ENCODE results near the gene BAD. TPM values are rescaled to one million over a fixed set of nuclear protein-coding genes. Genes with fewer than 3 reads are reported as not detected.
A peak's percentile ranks its signal among the peaks of the same experiment; 100 is the strongest.

The BAD gene
- polyA plus RNA-seq, 10 donors: 18.3 to 40.5 (median 27.2) TPM

DNA sequence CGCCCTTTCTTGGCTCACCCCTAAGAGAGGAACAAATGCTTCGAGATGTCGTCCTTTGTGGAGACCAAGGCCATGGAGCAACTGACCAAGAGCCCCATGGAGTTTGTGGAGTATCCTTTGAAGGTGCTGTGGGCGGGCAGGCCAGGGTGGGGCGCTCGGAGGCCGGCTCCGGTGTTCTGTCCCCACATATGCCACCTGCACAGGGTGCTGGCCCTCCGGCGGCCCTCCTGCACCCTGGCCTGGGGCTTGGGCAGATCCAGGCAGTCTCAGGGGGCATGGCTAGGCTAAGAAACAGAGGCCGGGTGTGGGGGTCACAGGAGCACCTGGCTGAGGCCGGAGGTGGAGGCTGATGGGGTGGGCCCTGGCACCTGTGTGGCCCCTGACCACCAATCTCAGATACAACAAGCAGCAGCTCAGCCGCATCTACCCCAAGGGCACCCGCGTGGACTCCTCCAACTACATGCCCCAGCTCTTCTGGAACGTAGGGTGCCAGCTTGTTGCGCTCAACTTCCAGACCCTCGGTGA lies 22.8 kb downstream of the BAD start:
- DNase-seq: no peak

- no peak for DNase-seq
Measured at GRCh38 chr11:64260147-64260708, 24.2 kb downstream of the BAD start.

- DNase-seq: no peak
Measured at GRCh38 chr11:64259533-64260067, 24.9 kb downstream of the BAD start.

DNA sequence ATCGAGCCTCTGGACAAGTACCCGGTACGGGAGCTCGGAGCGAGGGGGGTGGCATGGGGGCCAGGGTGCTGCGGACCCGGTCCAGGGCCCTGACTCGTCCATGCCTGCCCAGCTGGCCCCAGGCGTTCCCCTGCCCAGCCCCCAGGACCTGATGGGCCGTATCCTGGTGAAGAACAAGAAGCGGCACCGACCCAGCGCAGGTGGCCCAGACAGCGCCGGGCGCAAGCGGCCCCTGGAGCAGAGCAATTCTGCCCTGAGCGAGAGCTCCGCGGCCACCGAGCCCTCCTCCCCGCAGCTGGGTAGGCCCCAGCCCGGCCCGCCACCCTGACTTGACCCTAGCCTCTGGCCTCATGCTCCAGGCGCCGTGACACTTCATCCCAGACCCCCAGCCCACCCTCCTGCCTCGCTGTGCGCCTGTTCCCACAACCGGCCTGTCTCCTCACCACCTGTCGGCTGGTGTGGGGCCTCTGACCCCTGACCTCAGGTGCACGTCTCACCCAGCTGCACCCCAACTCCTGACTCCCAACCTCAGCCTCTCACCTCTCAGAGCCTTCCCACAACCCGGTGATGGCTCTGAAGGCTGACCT lies 25.4 kb downstream of the BAD start:
- no peak for DNase-seq

GRCh38 chr11:64258356-64258755 lies 26.1 kb downstream of the BAD start:
- DNase-seq: no peak

- no peak for DNase-seq
Measured at GRCh38 chr11:64256300-64256699, 28.2 kb downstream of the BAD start.

GRCh38 chr11:64255135-64256128 lies 29.0 kb downstream of the BAD start:
- DNase-seq: no peak

GRCh38 chr11:64254326-64254725 lies 30.1 kb downstream of the BAD start:
- no peak for DNase-seq

GRCh38 chr11:64253481-64253880 lies 31.0 kb downstream of the BAD start:
- DNase-seq: no peak

DNA sequence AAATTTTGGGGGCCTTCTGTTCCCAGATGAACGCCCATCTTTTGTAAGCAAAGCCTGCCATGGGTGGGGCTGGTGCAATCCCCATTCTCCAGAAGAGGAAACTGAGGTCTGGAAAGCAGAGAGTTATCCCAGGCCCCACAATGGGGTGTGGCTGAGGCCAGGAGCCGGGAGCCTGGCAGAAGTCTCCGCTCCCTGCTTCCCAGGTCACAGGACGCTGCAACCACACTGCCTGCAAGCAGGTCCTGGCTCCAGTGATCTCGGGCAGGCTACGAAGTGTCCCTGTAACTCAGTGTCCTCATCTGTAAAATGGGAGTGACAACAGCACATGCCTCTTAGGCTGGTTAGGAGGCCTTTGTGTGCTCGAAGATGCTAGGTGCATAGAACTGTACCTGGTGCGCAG lies 31.4 kb downstream of the BAD start:
- no peak for DNase-seq

- DNase-seq: no peak
Measured at GRCh38 chr11:64252003-64252872, 32.2 kb downstream of the BAD start.

- DNase-seq: no peak
Measured at GRCh38 chr11:64251753-64252002, 32.8 kb downstream of the BAD start.

GRCh38 chr11:64251016-64251752 lies 33.3 kb downstream of the BAD start, which contains the start of gene PLCB3:
PLCB3 (plus strand) TSS chr11:64251530; CDS start chr11:64251650, 120 bp downstream.
- DNase-seq: peak in 1 of 3 donors; percentile 65

DNA sequence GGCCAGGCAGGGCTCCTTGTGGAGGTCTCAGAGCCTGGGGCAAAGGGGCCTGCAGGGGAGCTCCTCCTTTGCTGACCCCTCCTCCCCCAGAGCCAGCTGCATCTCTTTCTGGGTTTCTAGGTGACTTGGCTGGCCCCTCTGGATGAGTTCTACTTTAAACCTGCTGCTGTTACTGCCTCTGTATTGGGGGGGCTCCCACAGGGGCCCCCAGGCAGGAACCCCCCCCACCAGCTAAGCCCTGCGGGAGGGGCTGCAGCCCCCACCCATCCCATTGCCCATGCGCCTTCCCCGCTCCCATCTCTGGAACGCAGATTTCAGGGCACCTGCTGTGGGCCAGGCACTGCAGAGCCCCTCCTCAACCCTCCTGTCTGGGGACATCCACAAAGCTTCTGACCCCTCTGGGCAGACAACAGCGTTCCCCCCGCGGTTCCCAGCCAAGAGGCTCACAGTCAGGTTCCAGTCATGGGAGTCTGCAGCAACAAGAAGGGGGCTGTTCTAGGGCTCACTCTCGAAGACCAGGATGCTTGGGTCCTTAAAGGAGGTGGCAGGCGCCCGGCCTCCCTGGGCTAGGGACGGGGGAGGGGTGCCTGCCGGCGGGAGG lies 34.0 kb downstream of the BAD start:
- DNase-seq: no peak

DNA sequence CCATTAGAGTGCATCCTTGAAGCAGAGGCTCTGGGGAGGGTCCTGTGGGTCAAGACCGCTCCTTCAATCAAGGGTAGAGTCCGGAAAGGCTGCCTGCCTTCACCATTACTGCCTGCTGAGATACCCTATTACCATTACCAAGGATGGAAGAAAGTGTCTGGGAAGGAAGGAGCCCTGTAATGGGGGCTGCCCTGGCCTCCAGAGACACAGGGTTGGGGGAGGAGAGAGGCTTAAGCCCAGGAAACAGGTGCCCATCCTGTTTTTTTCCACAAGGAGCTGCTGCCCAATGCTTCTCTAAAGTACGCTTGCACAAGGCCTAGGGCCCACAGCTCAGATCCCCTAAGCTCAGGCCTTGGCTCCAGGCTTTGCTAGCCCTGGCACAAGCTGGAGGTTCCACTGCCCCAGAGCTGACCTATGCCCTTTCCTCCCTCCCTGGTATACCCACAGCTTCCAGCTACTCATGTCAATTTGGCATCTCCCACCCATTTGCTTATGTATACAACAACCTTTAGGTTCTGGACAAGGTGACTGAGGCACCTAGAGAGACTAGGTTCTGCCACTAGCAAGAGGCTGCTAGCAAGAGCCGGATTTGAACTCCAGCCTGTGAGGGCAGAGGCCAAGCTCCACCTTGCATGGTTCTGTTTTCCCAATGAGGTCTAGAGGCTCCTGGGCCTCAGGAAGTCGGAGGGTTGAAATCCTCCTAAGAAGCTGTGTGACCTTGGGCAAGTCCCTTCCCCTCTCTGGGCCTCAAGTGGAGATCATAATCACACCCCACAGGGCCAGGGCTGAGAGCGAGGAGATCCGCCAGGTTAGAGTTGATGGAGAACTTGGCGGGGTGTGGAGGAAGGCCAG lies 34.7 kb downstream of the BAD start:
- DNase-seq: no peak

GRCh38 chr11:64249038-64249437 lies 35.4 kb downstream of the BAD start:
- DNase-seq: no peak

DNA sequence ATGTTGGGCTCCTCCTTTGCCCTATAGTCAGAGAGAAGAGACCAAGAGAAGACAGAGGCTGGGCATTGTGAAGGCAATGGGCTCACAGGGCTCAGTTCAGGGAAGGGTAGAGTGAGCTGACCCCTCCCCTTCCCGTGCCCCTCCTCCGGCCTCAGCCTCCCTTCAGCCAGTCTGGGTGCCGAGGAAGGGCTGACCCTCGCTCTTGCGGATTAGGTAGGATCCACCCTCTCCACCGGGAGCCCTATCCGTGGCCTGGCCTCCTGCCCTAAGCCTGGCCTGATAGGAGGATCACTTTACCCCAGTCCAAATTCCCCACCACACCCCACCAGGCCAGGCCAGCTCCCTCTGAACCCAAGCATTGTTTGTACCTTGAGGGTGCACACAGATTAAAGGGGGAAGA lies 35.9 kb downstream of the BAD start:
- DNase-seq: no peak

DNA sequence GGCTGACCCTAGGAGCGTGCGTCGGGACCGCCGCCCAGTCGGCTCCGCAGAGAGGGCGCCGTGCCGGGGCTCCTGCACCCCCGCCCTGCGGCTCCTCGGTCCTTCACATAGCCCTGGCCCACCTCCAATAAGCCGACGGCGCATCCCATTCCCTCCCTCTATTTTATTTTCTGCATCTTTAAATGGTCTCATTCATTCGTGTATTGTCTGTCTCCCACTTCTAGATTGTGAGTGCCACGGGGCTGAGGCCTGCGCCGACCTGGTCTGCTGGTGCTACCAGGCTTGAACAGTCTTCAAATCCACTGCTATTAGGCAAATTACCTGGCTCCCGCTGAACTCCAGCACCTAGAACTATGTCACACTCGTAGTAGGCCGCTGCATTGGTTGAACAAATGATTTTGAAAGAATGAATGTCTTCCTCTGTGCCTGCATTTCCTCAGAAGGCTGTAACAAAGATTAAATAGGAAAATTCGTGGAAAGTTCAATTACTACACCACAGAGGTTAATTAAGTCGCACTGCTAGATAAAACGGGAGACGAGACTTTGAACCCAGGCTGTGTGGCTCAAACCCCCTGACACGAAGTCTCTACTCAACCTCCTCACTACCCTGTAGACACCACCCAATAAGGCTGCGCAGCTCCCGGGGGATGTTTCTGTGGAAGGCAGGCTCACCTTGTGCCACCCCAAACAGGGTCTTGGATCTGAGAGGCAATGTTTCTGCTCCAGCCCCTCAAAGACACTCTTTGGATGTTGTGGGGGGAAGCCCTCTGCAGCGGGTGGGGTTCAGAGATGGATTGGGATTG lies 36.5 kb downstream of the BAD start:
- no peak for DNase-seq

Data from muscle of back (tissue), 11 donors.